Astrocyte (in vitro differentiated cells and primary cell): Measurements from ENCODE around the gene VKORC1.

Experiments
- EZH2 ChIP-seq: IDR thresholded peaks from 2 replicates; pipeline ENCODE4 v1.6.1; 2012; ENCODE audit warnings: mild to moderate bottlenecking, low read length, inconsistent platforms; ENCODE audit not compliant: insufficient read depth
- TF ChIP-seq, protein P1 (sequence below): IDR thresholded peaks from 2 replicates; pipeline ENCODE4 v1.5.1; 2011; ENCODE audit warnings: low read depth, mild to moderate bottlenecking, inconsistent platforms, low read length, moderate library complexity; ENCODE audit not compliant: insufficient read depth

DNA sequence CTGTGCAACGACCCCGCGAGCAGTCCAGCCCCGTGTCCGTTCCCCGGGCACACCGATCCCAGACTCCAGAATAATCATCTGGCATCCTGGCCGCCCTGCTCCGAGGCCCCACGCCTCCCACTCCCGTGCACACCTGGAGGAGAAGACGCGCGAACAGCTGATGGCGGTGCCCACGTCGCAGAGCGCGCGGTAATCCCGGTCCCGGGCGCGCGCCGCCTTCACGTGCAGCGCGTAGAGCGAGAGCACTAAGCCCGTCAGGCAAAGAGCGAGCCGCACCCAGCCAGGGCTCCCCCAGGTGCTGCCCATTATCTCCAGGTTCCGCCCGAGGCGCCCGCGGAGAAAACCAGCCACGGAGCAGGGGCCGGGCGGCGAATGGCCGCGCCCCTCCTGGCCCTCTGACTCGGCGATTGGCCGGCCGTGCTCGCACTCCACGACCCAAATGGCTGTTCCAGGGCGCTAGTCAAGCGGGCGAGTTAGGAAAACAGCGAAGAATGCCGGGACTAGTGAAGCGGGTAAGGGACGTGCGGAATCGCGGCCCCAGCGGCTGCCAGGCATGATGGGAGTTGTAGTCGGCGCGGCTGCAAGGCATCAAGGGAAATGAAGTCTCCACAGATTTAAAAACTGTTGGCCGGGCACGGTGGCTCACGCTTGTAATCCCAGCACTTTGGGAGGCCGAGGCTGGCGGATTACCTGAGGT is at the start of gene VKORC1:
- TF ChIP-seq, protein P1, sequence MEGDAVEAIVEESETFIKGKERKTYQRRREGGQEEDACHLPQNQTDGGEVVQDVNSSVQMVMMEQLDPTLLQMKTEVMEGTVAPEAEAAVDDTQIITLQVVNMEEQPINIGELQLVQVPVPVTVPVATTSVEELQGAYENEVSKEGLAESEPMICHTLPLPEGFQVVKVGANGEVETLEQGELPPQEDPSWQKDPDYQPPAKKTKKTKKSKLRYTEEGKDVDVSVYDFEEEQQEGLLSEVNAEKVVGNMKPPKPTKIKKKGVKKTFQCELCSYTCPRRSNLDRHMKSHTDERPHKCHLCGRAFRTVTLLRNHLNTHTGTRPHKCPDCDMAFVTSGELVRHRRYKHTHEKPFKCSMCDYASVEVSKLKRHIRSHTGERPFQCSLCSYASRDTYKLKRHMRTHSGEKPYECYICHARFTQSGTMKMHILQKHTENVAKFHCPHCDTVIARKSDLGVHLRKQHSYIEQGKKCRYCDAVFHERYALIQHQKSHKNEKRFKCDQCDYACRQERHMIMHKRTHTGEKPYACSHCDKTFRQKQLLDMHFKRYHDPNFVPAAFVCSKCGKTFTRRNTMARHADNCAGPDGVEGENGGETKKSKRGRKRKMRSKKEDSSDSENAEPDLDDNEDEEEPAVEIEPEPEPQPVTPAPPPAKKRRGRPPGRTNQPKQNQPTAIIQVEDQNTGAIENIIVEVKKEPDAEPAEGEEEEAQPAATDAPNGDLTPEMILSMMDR = no peak
- TF ChIP-seq EZH2 = no peak
